Activated B cell treated with CpG ODN at 0.5 μM for 24 hours (primary cell): ENCODE measurements around the gene TNIP2. TPM values are rescaled to one million over a fixed set of nuclear protein-coding genes. Genes with fewer than 3 reads are reported as not detected.

Experiments
- ATAC-seq: fragments of 200-7000 bp; cut with Tn5 transposase; one replicate; pipeline ENCODE4 v1.10.0; 2021; ENCODE audit warnings: low read depth, mild to moderate bottlenecking, moderate library complexity
- CTCF ChIA-PET: fragments of 350-600 bp; sonication (Branson Sonifier 250); formaldehyde crosslinking; loops from one replicate; lab custom pipeline; 2021; ENCODE audit warnings: antibody characterized with exemption; lab: Charles Lee
- POLR2A ChIA-PET: fragments of 350-600 bp; sonication (Branson Sonifier 250); formaldehyde crosslinking; loops from one replicate; lab custom pipeline; 2021; ENCODE audit warnings: antibody characterized with exemption; lab: Charles Lee
- DNase-seq: peaks from one replicate; pipeline ENCODE4 v3.0.0; 2022
- H3K27ac Mint-ChIP-seq: one replicate; pipeline ENCODE4 v1.8.0; 2020; ENCODE audit warnings: mixed read lengths
- H3K27me3 Mint-ChIP-seq: one replicate; pipeline ENCODE4 v1.8.0; 2021; ENCODE audit warnings: mixed read lengths
- H3K36me3 Mint-ChIP-seq: one replicate; pipeline ENCODE4 v1.8.0; 2021; ENCODE audit warnings: low read depth, mixed read lengths
- H3K4me1 Mint-ChIP-seq: one replicate; pipeline ENCODE4 v1.8.0; 2021; ENCODE audit warnings: mixed read lengths
- H3K4me3 Mint-ChIP-seq: one replicate; pipeline ENCODE4 v1.8.0; 2020; ENCODE audit warnings: mild to moderate bottlenecking, mixed read lengths
- H3K9me3 Mint-ChIP-seq: one replicate; pipeline ENCODE4 v1.8.0; 2020; ENCODE audit warnings: mixed read lengths
- CTCF ChIP-seq: fragments of 200-600 bp; IDR thresholded peaks from one replicate; pipeline ENCODE4 v1.8.0; 2022; ENCODE audit warnings: antibody characterized with exemption, mild to moderate bottlenecking
- intact Hi-C: fragments of 100-400 bp; cut with micrococcal nuclease; formaldehyde crosslinking; loops from one replicate; pipeline ENCODE4 v1.15.1; 2024
- total RNA-seq: library from RNA; stranded (reverse); gene quantifications from 2 replicates; pipeline ENCODE4 v1.2.3, GENCODE V29; 2022

The TNIP2 gene
- total RNA-seq, 1 donor from 2014 or later = 83.2 TPM

GRCh38 chr4:2698504-2698903, 57.6 kb downstream of the TNIP2 start:
- peaks cover 57% of the 10 kb centered on the region for H3K4me1 Mint-ChIP-seq
- no peak for TF ChIP-seq CTCF
- no peak overlapping the region for H3K4me3 Mint-ChIP-seq
- H3K27me3 Mint-ChIP-seq = no peaks in the 10 kb centered on the region
- peaks cover 87% of the 10 kb centered on the region for H3K36me3 Mint-ChIP-seq
- ATAC-seq = no peak
- DNase-seq = no peak
- intact Hi-C loops = no loop called here
- CTCF ChIA-PET = interaction anchor here (0.6 kb wide), 1 partner anchor 478 kb away, joined by 3 read pairs; no protein-coding TSS in a partner anchor
- peak overlapping the region; percentile 77 for H3K27ac Mint-ChIP-seq
- POLR2A ChIA-PET = no interaction called here
- H3K9me3 Mint-ChIP-seq = no peaks in the 10 kb centered on the region

GRCh38 chr4:2697995-2698414, 58.1 kb downstream of the TNIP2 start:
- Mint-ChIP-seq H3K36me3 (peaks cover 89% of the 10 kb centered on the region), H3K9me3 (no peaks in the 10 kb centered on the region), H3K4me3 (no peak overlapping the region), H3K27me3 (no peaks in the 10 kb centered on the region), H3K4me1 (peaks cover 60% of the 10 kb centered on the region), H3K27ac (peak overlapping the region; percentile 96)
- no peak for ATAC-seq
- no peak for TF ChIP-seq CTCF
- CTCF ChIA-PET = interaction anchor here (0.6 to 2.5 kb wide), 2 partner anchors 66 to 478 kb away, joined by 3 to 8 read pairs; no protein-coding TSS in a partner anchor
- POLR2A ChIA-PET = interaction anchor here (3.3 kb wide), 1 partner anchor 49 kb away, joined by 56 read pairs; no protein-coding TSS in a partner anchor
- no peak for DNase-seq
- intact Hi-C loops = loop anchor here (2.0 kb wide), 4 partner anchors 25 to 265 kb away; partner anchors contain the start of genes GRK4, NOP14, RNF4 and TNIP2

- ATAC-seq = peak; percentile 90
- H3K4me3 Mint-ChIP-seq = peak overlapping the region; percentile 74
- intact Hi-C loops = loop anchor here (1.0 to 2.0 kb wide), 5 partner anchors 24 to 266 kb away; partner anchors contain the start of genes GRK4, NOP14, RNF4 and TNIP2
- H3K4me1 Mint-ChIP-seq = peaks cover 72% of the 10 kb centered on the region
- no peaks in the 10 kb centered on the region for H3K27me3 Mint-ChIP-seq
- H3K9me3 Mint-ChIP-seq = peaks cover 5% of the 10 kb centered on the region
- peak overlapping the region; percentile 96 for H3K27ac Mint-ChIP-seq
- peaks cover 86% of the 10 kb centered on the region for H3K36me3 Mint-ChIP-seq
- ChIA-PET POLR2A (interaction anchor here (0.6 to 3.3 kb wide), 19 partner anchors 9 to 381 kb away, joined by 3 to 56 read pairs (median 4); partner anchors contain the start of genes FAM193A and TNIP2), CTCF (interaction anchor here (0.7 to 2.5 kb wide), 8 partner anchors 9 to 258 kb away, joined by 3 to 8 read pairs (median 3); no protein-coding TSS in a partner anchor)
- peak; percentile 72 for DNase-seq
- no peak for TF ChIP-seq CTCF
Observed at GRCh38 chr4:2696423-2696822, 59.7 kb downstream of the TNIP2 start.

- POLR2A ChIA-PET = interaction anchor here (0.6 to 3.3 kb wide), 18 partner anchors 8 to 382 kb away, joined by 3 to 56 read pairs (median 4); partner anchors contain the start of genes FAM193A and TNIP2
- intact Hi-C loops = loop anchor here (1.0 to 2.0 kb wide), 5 partner anchors 23 to 267 kb away; partner anchors contain the start of genes GRK4, NOP14, RNF4 and TNIP2
- Mint-ChIP-seq H3K9me3 (peaks cover 5% of the 10 kb centered on the region), H3K27ac (peak overlapping the region; percentile 76), H3K4me1 (peaks cover 81% of the 10 kb centered on the region), H3K36me3 (peaks cover 86% of the 10 kb centered on the region), H3K4me3 (peak overlapping the region; percentile 52), H3K27me3 (no peaks in the 10 kb centered on the region)
- DNase-seq (no peak), ATAC-seq (no peak)
- TF ChIP-seq CTCF = no peak
- CTCF ChIA-PET = interaction anchor here (0.7 to 2.5 kb wide), 8 partner anchors 10 to 259 kb away, joined by 3 to 8 read pairs (median 3); no protein-coding TSS in a partner anchor
Observed at GRCh38 chr4:2695346-2696060, 60.6 kb downstream of the TNIP2 start.
